SU-DHL-6 (cell line): Measurements from ENCODE around the gene PCARE.

ENCODE experiments used
- CTCF ChIP-seq: fragments of 200-600 bp; sonication (generic); IDR thresholded peaks from one replicate; pipeline ENCODE4 v1.5.1; 2017; ENCODE audit warnings: antibody characterized with exemption, mild to moderate bottlenecking, low read length, moderate library complexity; ENCODE audit not compliant: insufficient read depth, poor library complexity, severe bottlenecking
- EZH2phosphoT487 ChIP-seq: fragments of 200-600 bp; sonication (generic), shearing (Covaris generic); conservative IDR thresholded peaks from 2 replicates; pipeline ENCODE4 v1.6.1; 2018; ENCODE audit warnings: mild to moderate bottlenecking, antibody characterized with exemption, low read length, moderate library complexity, mixed read lengths

GRCh38 chr2:29013057-29013780 lies 61.1 kb downstream of the PCARE start:
- no peak for TF ChIP-seq CTCF
- no peak for TF ChIP-seq EZH2phosphoT487
